Prostate gland (tissue), 2 donors: ENCODE results near the gene UGT1A8. TPM values are rescaled to one million over a fixed set of nuclear protein-coding genes. Genes with fewer than 3 reads are reported as not detected.
"Not testable (repeated sequence)": the region's sequence is repeated elsewhere in the genome, so short reads cannot be mapped to it uniquely, and the experiment has no call there.

ENCODE experiments used
- DNase-seq: peaks from one replicate; pipeline ENCODE4 v3.0.0-alpha.2; 2019; ENCODE audit warnings: low spot score
- H3K27ac ChIP-seq, 2 donors: fragments of 200-600 bp; sonication (generic); 2 replicates each; pipeline ENCODE4 v1.5.1; 2017 to 2019
- H3K27me3 ChIP-seq: fragments of 200-600 bp; sonication (generic); replicated peaks from 2 replicates; pipeline ENCODE4 v1.5.1; 2019; ENCODE audit not compliant: insufficient read depth
- H3K36me3 ChIP-seq, 2 donors: fragments of 200-600 bp; sonication (generic); 1 replicate in 1 of 2; 2 replicates in 1 of 2; pipeline versions ENCODE4 v1.5.1 to v1.8.1; 2017 to 2019
- H3K4me1 ChIP-seq: fragments of 200-600 bp; sonication (generic); replicated peaks from 2 replicates; pipeline ENCODE4 v1.5.1; 2019
- H3K4me3 ChIP-seq, 2 donors: fragments of 200-600 bp; sonication (generic); 2 replicates each; pipeline ENCODE4 v1.5.1; 2017 to 2019
- H3K9me3 ChIP-seq: fragments of 200-600 bp; sonication (generic); 2 replicates; pipeline ENCODE4 v1.5.1; 2017
- POLR2A ChIP-seq: fragments of 450-650 bp; IDR thresholded peaks from one replicate; pipeline ENCODE4 v1.6.1; 2016; ENCODE audit warnings: antibody characterized with exemption, mild to moderate bottlenecking
- POLR2AphosphoS5 ChIP-seq: sonication (generic); formaldehyde crosslinking; IDR thresholded peaks from one replicate; pipeline ENCODE4 v1.6.1; 2017; ENCODE audit warnings: antibody characterized with exemption
- WGBS: methylation state at CpG from one replicate; pipeline ENCODE4 v1.1.5; 2018; 5-methylcytosine and 5-hydroxymethylcytosine counted together
- intact Hi-C: fragments of 100-400 bp; cut with DNase I; formaldehyde crosslinking; loops from one replicate; pipeline ENCODE4 v1.14.2; 2022
- total RNA-seq, 2 donors: library from RNA; depleted of rRNA; stranded (reverse); fragments of >200 nt; gene quantifications; one replicate each; pipeline ENCODE4 v1.1.0, GENCODE V29; 2016
- TF ChIP-seq, protein P1 (sequence below), 4 experiments: fragments of 200-600 bp in 2 of 4; fragments of 450-650 bp in 2 of 4; sonication (generic) in 2 of 4; IDR thresholded peaks; 1 replicate in 3 of 4; 2 replicates in 1 of 4; pipeline ENCODE4 v1.5.1; 2016 to 2019; ENCODE audit warnings: antibody characterized with exemption in 4 of 4, mild to moderate bottlenecking in 2 of 4, moderate library complexity in 2 of 4

Gene UGT1A8
- total RNA-seq, 2 donors from 2014 or later, result not detected

DNA sequence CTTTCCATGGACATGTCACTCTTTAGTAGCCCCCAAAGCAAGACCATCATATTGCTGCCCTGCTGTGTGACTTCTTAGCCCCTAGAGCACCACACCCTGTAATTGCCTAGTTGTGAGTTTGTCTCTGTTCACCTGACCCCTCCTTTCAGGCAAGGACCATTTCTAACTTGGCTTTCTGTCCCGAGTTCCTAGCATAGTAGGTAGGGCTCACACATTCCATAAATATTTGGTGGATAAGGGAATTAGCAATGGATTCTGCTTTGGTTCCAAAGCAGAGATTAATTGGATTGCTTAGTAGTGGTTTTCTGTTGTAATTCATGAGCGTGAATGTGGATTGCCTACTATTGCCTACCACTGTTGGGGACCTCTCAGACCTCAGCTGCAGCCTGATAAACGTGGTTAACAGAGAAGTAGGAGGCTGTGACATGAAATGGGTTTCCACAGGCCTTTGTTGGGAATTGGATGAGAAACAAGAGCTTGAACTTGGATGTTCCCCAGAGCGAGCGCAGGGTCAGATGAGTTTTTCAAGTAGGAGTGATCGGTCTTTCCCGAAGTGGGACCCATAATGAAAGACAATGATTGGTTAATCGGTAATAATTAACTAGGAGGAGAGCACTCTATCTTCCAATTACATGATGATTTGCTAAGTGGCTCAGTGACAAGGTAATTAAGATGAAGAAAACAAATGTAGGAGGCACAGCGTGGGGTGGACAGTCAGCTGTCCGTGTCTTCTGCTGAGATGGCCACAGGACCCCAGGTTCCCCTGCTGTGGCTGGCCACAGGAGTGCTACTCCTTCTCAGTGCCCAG, 129.2 kb downstream of the UGT1A8 start:
- DNase-seq, result no peak
- H3K36me3 ChIP-seq, result no peaks in the 10 kb centered on the region
- intact Hi-C loops, result no loop called here
- H3K4me1 ChIP-seq, result no peaks in the 10 kb centered on the region
- no peak overlapping the region for H3K4me3 ChIP-seq
- no peaks in the 10 kb centered on the region for H3K9me3 ChIP-seq
- TF ChIP-seq POLR2A, result no peak
- no peak for TF ChIP-seq POLR2AphosphoS5
- TF ChIP-seq, protein P1, sequence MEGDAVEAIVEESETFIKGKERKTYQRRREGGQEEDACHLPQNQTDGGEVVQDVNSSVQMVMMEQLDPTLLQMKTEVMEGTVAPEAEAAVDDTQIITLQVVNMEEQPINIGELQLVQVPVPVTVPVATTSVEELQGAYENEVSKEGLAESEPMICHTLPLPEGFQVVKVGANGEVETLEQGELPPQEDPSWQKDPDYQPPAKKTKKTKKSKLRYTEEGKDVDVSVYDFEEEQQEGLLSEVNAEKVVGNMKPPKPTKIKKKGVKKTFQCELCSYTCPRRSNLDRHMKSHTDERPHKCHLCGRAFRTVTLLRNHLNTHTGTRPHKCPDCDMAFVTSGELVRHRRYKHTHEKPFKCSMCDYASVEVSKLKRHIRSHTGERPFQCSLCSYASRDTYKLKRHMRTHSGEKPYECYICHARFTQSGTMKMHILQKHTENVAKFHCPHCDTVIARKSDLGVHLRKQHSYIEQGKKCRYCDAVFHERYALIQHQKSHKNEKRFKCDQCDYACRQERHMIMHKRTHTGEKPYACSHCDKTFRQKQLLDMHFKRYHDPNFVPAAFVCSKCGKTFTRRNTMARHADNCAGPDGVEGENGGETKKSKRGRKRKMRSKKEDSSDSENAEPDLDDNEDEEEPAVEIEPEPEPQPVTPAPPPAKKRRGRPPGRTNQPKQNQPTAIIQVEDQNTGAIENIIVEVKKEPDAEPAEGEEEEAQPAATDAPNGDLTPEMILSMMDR (IDR thresholded peaks at IDR 0.05), result no peak
- 78% methylated on average over 10 of the region's 10 CpGs for WGBS
- H3K27ac ChIP-seq, result no peak overlapping the region
- H3K27me3 ChIP-seq, result no peaks in the 10 kb centered on the region

DNA sequence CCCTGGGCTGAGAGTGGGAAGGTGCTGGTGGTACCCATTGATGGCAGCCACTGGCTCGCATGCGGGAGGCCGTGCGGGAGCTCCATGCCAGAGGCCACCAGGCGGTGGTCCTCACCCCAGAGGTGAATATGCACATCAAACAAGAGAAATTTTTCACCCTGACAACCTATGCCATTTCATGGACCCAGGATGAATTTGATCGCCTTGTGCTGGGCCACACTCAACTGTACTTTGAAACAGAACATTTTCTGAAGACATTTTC, 129.8 kb downstream of the UGT1A8 start:
- Histone ChIP-seq H3K4me3 (no peak overlapping the region), H3K9me3 (no peaks in the 10 kb centered on the region), H3K27ac (no peak overlapping the region), H3K36me3 (no peaks in the 10 kb centered on the region), H3K4me1 (no peaks in the 10 kb centered on the region), H3K27me3 (no peaks in the 10 kb centered on the region)
- TF ChIP-seq, protein P1 (IDR thresholded peaks at IDR 0.05), result no peak
- TF ChIP-seq POLR2A, result no peak
- no peak for TF ChIP-seq POLR2AphosphoS5
- no peak for DNase-seq
- 94% methylated on average over 6 of the region's 6 CpGs for WGBS
- intact Hi-C loops, result no loop called here

DNA sequence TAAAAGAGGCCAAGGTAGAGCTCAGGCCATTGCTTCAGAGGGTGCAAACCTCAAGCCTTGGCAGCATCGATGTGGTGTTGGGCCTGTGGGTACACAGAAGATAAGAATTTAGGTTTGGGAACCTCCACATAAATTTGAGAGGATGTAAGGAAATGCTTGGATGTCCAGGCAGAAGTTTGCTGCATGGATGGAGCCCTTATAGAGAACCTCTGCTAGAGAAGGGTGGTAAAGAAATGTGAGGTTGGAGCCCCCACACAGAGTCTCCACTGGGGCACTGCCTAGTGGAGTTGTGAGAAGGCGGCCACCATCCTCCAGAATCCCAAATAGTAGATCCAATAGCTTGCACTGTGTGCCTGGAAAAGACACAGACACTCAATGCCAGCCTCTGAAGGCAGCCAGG, 133.3 kb downstream of the UGT1A8 start:
- intact Hi-C loops, result not testable (repeated sequence)
- WGBS, result 91% methylated on average over 2 of the region's 2 CpGs

DNA sequence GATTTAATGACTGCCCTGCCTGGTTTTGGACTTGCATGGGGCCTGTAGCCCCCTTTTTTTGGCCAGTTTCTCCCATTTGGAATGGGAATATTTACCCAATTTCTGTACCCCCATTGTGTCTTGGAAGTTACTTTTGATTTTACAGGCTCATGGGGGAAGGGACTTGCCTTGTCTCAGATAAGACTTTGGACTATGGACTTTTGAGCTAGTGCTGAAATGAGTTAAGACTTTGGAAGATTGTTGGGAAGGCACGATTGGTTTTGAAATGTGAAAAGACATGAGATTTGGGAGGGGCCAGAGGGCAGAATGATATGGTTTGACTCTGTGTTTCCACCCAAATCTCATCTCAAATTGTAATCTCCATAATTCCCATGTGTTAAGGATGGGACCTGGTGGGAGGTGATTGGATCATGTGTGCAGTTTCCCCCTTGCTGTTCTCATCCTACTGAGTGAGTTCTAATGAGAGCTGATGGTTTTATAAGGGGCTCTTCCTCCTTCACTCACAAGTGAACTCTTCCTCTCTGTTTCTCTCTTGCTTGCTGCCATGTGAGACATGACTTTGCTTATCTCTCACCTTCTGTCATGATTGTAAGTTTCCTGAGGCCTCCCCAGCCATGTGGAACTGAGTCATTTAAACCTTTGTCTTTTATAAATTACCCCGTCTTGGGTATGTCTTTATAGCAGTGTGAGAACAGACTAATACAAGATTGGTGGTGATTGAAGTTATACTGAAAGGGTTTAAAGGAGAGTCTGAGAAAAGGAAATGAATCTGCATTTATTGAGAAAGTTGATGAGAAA, 134.0 kb downstream of the UGT1A8 start:
- WGBS, result 76% methylated on average over 2 of the region's 2 CpGs
- intact Hi-C loops, result not testable (repeated sequence)

More for the DNA sequence above, 133.3 kb downstream of the UGT1A8 start:
- not testable (repeated sequence) for H3K4me1 ChIP-seq, H3K4me3 ChIP-seq, H3K36me3 ChIP-seq, DNase-seq, H3K27me3 ChIP-seq, H3K27ac ChIP-seq, H3K9me3 ChIP-seq

DNA sequence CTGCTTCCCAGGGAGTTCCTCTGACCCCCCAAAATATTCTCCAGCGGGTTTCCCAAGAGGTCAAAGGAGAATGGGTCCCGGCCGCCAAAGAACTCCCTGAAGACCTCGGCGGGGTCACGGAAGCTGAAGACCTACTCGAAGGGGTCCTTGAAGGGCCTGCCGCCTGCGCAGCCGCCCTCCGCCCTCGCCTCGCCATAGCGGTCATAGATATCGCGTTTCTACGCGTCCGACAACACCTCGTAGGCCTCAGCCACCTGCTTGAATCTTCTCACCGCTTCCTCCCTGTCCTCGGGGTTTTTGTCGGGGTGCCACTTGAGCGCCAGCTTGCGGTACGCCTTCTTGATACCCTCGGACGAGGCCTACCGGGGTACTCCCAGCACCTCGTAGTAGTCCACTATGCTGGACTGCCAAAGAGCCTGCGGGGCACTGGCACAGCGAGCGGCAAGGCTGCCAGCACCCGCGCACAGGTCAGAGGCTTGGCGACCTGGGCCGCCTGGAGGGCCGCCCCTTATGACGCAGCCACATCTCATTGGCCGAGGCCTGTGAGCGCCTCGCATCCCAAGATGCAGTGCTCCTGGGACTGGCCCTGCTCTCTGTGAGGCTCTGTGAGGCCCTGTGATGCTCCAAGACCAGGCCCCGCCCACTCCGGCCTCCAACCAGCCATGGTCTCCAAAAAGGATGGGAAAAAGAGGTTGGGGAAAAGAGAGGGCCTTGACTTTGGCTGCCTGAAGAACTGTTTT, 137.6 kb downstream of the UGT1A8 start:
- no peaks in the 10 kb centered on the region for H3K36me3 ChIP-seq
- H3K27ac ChIP-seq, result no peak overlapping the region
- no peaks in the 10 kb centered on the region for H3K9me3 ChIP-seq
- WGBS, result 95% methylated on average over 40 of the region's 44 CpGs
- no peaks in the 10 kb centered on the region for H3K27me3 ChIP-seq
- intact Hi-C loops, result no loop called here
- no peak for TF ChIP-seq POLR2A
- TF ChIP-seq POLR2AphosphoS5, result no peak
- TF ChIP-seq, protein P1 (IDR thresholded peaks at IDR 0.05), result no peak
- H3K4me3 ChIP-seq, result no peak overlapping the region
- no peak for DNase-seq
- no peaks in the 10 kb centered on the region for H3K4me1 ChIP-seq

More for the DNA sequence above, 134.0 kb downstream of the UGT1A8 start:
- not testable (repeated sequence) for DNase-seq, H3K27me3 ChIP-seq, H3K9me3 ChIP-seq, H3K4me3 ChIP-seq, H3K27ac ChIP-seq, H3K36me3 ChIP-seq, H3K4me1 ChIP-seq
